ENCODE measurements around the gene MNAT1.

- TF ChIP-seq, protein P1, sequence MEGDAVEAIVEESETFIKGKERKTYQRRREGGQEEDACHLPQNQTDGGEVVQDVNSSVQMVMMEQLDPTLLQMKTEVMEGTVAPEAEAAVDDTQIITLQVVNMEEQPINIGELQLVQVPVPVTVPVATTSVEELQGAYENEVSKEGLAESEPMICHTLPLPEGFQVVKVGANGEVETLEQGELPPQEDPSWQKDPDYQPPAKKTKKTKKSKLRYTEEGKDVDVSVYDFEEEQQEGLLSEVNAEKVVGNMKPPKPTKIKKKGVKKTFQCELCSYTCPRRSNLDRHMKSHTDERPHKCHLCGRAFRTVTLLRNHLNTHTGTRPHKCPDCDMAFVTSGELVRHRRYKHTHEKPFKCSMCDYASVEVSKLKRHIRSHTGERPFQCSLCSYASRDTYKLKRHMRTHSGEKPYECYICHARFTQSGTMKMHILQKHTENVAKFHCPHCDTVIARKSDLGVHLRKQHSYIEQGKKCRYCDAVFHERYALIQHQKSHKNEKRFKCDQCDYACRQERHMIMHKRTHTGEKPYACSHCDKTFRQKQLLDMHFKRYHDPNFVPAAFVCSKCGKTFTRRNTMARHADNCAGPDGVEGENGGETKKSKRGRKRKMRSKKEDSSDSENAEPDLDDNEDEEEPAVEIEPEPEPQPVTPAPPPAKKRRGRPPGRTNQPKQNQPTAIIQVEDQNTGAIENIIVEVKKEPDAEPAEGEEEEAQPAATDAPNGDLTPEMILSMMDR (IDR thresholded peaks at IDR 0.05) = no peak
- TF ChIP-seq EZH2phosphoT487 (IDR thresholded peaks at IDR 0.05) (no peak), EZH2 (IDR thresholded peaks at IDR 0.05) (no peak)
These were observed 191.4 kb downstream of the MNAT1 start for GRCh38 chr14:60926002-60926401.

Measured in neural progenitor cell (in vitro differentiated cells).